Measurements from ENCODE around the gene TSSK3. TPM values are rescaled to one million over a fixed set of nuclear protein-coding genes. Genes with fewer than 3 reads are reported as not detected.

Gene TSSK3
- total RNA-seq, 1 experiment from 2014 or later: 1.6 TPM

- no peak for TF ChIP-seq CTCF (conservative IDR thresholded peaks at IDR 0.05)
- peaks cover 3% of the 10 kb centered on the region; the same call in 1 of the 2 replicates for H3K4me1 ChIP-seq (ENCODE audit: insufficient read depth, low read length)
- H2AK5ac ChIP-seq (ENCODE audit: insufficient read length, low read length): no peak overlapping the region
- H3K14ac ChIP-seq (ENCODE audit: insufficient read depth, low read length): no peak overlapping the region
- no peak overlapping the region for H3T11ph ChIP-seq (ENCODE audit: low read length)
- H3K23ac ChIP-seq (ENCODE audit: insufficient read length, low read depth, low read length): no peak overlapping the region
- no peaks in the 10 kb centered on the region for H3K9me3 ChIP-seq (ENCODE audit: control insufficient read depth, low read depth, low read length)
- H3K79me1 ChIP-seq (ENCODE audit: insufficient read depth, low read depth, low read length, poor library complexity, severe bottlenecking): no peaks in the 10 kb centered on the region
- H3K36me3 Mint-ChIP-seq (ENCODE audit: insufficient read depth in 1 of 3, low read depth in 3 of 3): peaks cover 44 to 94% (median 83%) of the 10 kb centered on the region in 3 experiments
- no peak overlapping the region for H2BK15ac ChIP-seq (ENCODE audit: low read depth, low read length)
- H2BK20ac ChIP-seq (ENCODE audit: low read depth, low read length, poor library complexity, severe bottlenecking): no peak overlapping the region
- peaks cover 5% of the 10 kb centered on the region; the same call in 1 of the 2 replicates for H3K27me3 Mint-ChIP-seq (ENCODE audit: low read depth)
- H3K18ac ChIP-seq (ENCODE audit: insufficient read length, low read depth, low read length): no peak overlapping the region
- no peak overlapping the region for H3K9ac ChIP-seq (ENCODE audit: extremely low read depth, insufficient read length, low read length)
- H3K56ac ChIP-seq (ENCODE audit: insufficient read length, low read depth, low read length): no peak overlapping the region
- H4K20me1 ChIP-seq (ENCODE audit: control insufficient read depth, insufficient read depth, insufficient read length): no peaks in the 10 kb centered on the region
- no peak for DNase-seq
- no peak overlapping the region for H4K91ac ChIP-seq (ENCODE audit: insufficient read length, low read depth, low read length)
- peaks cover 24 to 34% of the 10 kb centered on the region in 2 experiments for H3K4me1 Mint-ChIP-seq
- H4K5ac ChIP-seq (ENCODE audit: insufficient read length, low read depth, low read length): no peak overlapping the region
- H2BK120ac ChIP-seq (ENCODE audit: low read depth, low read length, poor library complexity, severe bottlenecking): no peak overlapping the region
- no peak overlapping the region for H3K27ac Mint-ChIP-seq
- H3K27ac ChIP-seq (ENCODE audit: insufficient read length, low read depth, low read length): no peak overlapping the region
- no peaks in the 10 kb centered on the region; a peak in 1 of 5 replicates for H3K9me3 Mint-ChIP-seq
- no peak overlapping the region for H2BK5ac ChIP-seq (ENCODE audit: insufficient read length, low read length)
- peaks cover 7% of the 10 kb centered on the region for H3K23me2 ChIP-seq (ENCODE audit: insufficient read length, low read depth, low read length, poor library complexity, severe bottlenecking)
- no peaks in the 10 kb centered on the region for H3K27me3 ChIP-seq (ENCODE audit: insufficient read depth, low read length)
- no peak overlapping the region for H2AFZ ChIP-seq (ENCODE audit: low read length)
- no peak overlapping the region for H3K4me2 ChIP-seq (ENCODE audit: insufficient read depth, insufficient read length, low read length)
- H2BK12ac ChIP-seq (ENCODE audit: insufficient read length, low read depth, low read length): no peak overlapping the region
- H4K8ac ChIP-seq (replicated peaks; ENCODE audit: insufficient read length, low read depth, low read length): no peak overlapping the region
- no peak overlapping the region for H3K4ac ChIP-seq (ENCODE audit: low read depth, low read length)
- no CpG with 5 or more reads among the region's 4 CpGs for WGBS (ENCODE audit: extremely low coverage, insufficient read length, low lambda C conversion rate)
- no peak overlapping the region for H3K4me3 Mint-ChIP-seq
- H3K79me2 ChIP-seq (ENCODE audit: insufficient read depth, low read length): peaks cover 5% of the 10 kb centered on the region; the same call in 1 of the 2 replicates
Observed at GRCh38 chr1:32329931-32330466, 32.3 kb upstream of the TSSK3 start.

All from H9 (cell line).